Activated B cell treated with CpG ODN at 0.5 μM for 24 hours (primary cell): ENCODE results near the gene SCN8A. TPM values are rescaled to one million over a fixed set of nuclear protein-coding genes. Genes with fewer than 3 reads are reported as not detected.

Experiments
- ATAC-seq: fragments of 200-7000 bp; cut with Tn5 transposase; one replicate; pipeline ENCODE4 v1.10.0; 2021; ENCODE audit warnings: low read depth, mild to moderate bottlenecking, moderate library complexity
- CTCF ChIA-PET: fragments of 350-600 bp; sonication (Branson Sonifier 250); formaldehyde crosslinking; loops from one replicate; lab custom pipeline; 2021; ENCODE audit warnings: antibody characterized with exemption; lab: Charles Lee
- POLR2A ChIA-PET: fragments of 350-600 bp; sonication (Branson Sonifier 250); formaldehyde crosslinking; loops from one replicate; lab custom pipeline; 2021; ENCODE audit warnings: antibody characterized with exemption; lab: Charles Lee
- DNase-seq: peaks from one replicate; pipeline ENCODE4 v3.0.0; 2022
- H3K27ac Mint-ChIP-seq: one replicate; pipeline ENCODE4 v1.8.0; 2020; ENCODE audit warnings: mixed read lengths
- H3K27me3 Mint-ChIP-seq: one replicate; pipeline ENCODE4 v1.8.0; 2021; ENCODE audit warnings: mixed read lengths
- H3K36me3 Mint-ChIP-seq: one replicate; pipeline ENCODE4 v1.8.0; 2021; ENCODE audit warnings: low read depth, mixed read lengths
- H3K4me1 Mint-ChIP-seq: one replicate; pipeline ENCODE4 v1.8.0; 2021; ENCODE audit warnings: mixed read lengths
- H3K4me3 Mint-ChIP-seq: one replicate; pipeline ENCODE4 v1.8.0; 2020; ENCODE audit warnings: mild to moderate bottlenecking, mixed read lengths
- H3K9me3 Mint-ChIP-seq: one replicate; pipeline ENCODE4 v1.8.0; 2020; ENCODE audit warnings: mixed read lengths
- intact Hi-C: fragments of 100-400 bp; cut with micrococcal nuclease; formaldehyde crosslinking; loops from one replicate; pipeline ENCODE4 v1.15.1; 2024
- total RNA-seq: library from RNA; stranded (reverse); gene quantifications from 2 replicates; pipeline ENCODE4 v1.2.3, GENCODE V29; 2022
- TF ChIP-seq, protein P1 (sequence below): fragments of 200-600 bp; IDR thresholded peaks from one replicate; pipeline ENCODE4 v1.8.0; 2022; ENCODE audit warnings: antibody characterized with exemption, mild to moderate bottlenecking

Gene SCN8A
- total RNA-seq, 1 donor from 2014 or later, result 0.86 TPM

DNA sequence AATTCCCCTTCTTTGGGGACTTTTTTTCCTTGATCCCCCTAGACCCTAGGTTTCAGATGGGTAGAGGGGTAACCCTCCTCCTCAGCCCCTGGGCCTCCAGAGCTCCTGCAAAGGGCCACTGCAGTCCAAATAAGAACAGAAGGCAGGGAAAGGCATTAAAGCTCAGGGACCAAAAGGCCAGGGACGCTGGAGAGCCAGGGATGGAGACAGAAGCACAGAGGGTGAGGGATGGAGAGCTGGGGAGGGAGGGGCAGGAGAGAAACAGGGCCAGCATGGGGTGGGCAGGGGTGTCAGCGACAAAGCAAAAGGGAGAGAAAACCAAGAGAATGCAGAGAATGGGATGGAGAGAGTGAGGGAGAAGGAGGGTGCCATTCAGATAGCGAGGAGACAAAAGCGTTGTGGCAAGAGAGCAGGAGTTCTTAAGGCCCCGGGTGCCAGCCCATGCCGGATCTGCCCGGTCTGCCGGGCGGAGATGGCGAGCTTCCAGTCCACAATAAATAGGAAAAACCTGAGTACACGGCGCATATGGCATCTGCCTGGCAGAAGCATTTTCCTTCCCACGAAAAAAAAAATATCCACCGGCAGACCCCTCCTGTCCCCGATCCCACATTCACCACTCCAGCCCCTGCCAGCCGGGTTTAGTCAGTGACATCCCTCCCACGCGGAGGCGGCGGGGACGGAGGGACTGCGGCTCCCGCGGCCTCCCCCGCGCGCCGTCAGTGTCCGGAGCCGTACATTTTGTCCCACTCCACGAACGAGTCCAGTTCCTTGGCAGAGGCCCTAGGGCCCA lies 228.9 kb downstream of the SCN8A start:
- Mint-ChIP-seq H3K9me3 (no peaks in the 10 kb centered on the region), H3K4me1 (peaks cover 10% of the 10 kb centered on the region), H3K27ac (no peak overlapping the region), H3K36me3 (no peaks in the 10 kb centered on the region), H3K4me3 (peak overlapping the region; percentile 28), H3K27me3 (peaks cover 36% of the 10 kb centered on the region)
- TF ChIP-seq, protein P1, sequence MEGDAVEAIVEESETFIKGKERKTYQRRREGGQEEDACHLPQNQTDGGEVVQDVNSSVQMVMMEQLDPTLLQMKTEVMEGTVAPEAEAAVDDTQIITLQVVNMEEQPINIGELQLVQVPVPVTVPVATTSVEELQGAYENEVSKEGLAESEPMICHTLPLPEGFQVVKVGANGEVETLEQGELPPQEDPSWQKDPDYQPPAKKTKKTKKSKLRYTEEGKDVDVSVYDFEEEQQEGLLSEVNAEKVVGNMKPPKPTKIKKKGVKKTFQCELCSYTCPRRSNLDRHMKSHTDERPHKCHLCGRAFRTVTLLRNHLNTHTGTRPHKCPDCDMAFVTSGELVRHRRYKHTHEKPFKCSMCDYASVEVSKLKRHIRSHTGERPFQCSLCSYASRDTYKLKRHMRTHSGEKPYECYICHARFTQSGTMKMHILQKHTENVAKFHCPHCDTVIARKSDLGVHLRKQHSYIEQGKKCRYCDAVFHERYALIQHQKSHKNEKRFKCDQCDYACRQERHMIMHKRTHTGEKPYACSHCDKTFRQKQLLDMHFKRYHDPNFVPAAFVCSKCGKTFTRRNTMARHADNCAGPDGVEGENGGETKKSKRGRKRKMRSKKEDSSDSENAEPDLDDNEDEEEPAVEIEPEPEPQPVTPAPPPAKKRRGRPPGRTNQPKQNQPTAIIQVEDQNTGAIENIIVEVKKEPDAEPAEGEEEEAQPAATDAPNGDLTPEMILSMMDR, result no peak
- ChIA-PET CTCF (interaction anchor here (1.0 to 1.3 kb wide), 2 partner anchors 13 to 155 kb away, joined by 3 to 5 read pairs; no protein-coding TSS in a partner anchor), POLR2A (interaction anchor here (1.3 kb wide), 2 partner anchors 12 to 186 kb away, joined by 3 to 4 read pairs; partner anchors contain the start of gene TAMALIN)
- DNase-seq (no peak), ATAC-seq (no peak)
- intact Hi-C loops, result loop anchor here (2.0 to 10.0 kb wide), 3 partner anchors 161 to 297 kb away; partner anchors contain the start of gene SCN8A

DNA sequence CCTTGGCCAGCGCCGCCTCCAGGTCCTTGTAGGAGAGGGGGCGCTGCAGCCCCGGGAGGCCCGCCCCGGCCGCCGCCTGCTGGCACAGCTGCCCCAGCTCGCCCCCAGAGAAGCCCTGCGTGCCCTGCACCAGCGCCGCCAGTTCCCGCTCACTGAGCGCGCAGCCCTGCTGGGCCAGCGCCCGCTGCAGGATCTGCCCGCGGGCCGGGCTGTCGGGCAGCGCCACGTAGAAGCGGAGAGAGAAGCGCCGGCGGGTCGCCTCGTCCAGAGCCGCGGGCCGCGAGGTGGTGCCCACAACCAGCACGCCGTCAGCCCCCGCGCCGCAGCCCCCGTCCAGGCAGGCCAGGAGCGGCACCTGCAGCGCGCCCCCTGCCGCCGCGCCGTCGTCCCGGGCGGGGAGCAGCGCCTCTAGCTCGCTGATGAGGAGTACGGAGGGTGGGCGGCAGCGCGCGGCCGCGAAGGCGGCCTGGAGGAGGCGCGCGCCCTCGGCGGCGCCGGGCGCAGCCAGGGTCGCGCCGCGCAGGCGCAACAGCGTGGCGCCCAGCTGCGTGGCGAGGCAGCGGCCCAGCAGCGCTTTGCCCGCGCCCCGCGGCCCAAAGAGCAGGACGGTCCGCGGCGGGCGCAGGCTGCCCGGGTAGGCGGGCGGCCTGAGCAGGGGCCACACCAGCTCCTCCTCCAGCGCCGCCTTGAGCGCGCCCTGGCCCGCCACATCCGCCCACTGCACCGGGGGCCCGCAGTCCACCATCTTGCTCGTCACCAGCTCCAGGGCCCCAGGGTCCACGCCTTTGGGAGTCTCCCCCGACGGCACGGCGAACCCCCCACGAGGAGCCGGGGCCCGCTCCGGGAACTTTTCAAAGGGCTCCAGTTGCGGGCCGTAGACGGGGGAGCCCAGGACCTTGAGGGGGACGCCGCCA lies 229.8 kb downstream of the SCN8A start:
- ATAC-seq (peak; percentile 88), DNase-seq (peak; percentile 74)
- intact Hi-C loops, result loop anchor here (2.0 to 10.0 kb wide), 3 partner anchors 160 to 297 kb away; partner anchors contain the start of gene SCN8A
- H3K4me1 Mint-ChIP-seq, result peaks cover 6% of the 10 kb centered on the region
- H3K4me3 Mint-ChIP-seq, result peak overlapping the region; percentile 28
- ChIA-PET CTCF (interaction anchor here (1.0 to 1.3 kb wide), 2 partner anchors 12 to 154 kb away, joined by 3 to 5 read pairs; no protein-coding TSS in a partner anchor), POLR2A (interaction anchor here (0.5 to 1.3 kb wide), 5 partner anchors 10 to 738 kb away, joined by 3 to 4 read pairs (median 4); partner anchors contain the start of genes POU6F1 and TAMALIN)
- H3K27ac Mint-ChIP-seq, result no peak overlapping the region
- H3K27me3 Mint-ChIP-seq, result peaks cover 28% of the 10 kb centered on the region
- H3K36me3 Mint-ChIP-seq, result no peaks in the 10 kb centered on the region
- TF ChIP-seq, protein P1, result no peak
- H3K9me3 Mint-ChIP-seq, result no peaks in the 10 kb centered on the region

DNA sequence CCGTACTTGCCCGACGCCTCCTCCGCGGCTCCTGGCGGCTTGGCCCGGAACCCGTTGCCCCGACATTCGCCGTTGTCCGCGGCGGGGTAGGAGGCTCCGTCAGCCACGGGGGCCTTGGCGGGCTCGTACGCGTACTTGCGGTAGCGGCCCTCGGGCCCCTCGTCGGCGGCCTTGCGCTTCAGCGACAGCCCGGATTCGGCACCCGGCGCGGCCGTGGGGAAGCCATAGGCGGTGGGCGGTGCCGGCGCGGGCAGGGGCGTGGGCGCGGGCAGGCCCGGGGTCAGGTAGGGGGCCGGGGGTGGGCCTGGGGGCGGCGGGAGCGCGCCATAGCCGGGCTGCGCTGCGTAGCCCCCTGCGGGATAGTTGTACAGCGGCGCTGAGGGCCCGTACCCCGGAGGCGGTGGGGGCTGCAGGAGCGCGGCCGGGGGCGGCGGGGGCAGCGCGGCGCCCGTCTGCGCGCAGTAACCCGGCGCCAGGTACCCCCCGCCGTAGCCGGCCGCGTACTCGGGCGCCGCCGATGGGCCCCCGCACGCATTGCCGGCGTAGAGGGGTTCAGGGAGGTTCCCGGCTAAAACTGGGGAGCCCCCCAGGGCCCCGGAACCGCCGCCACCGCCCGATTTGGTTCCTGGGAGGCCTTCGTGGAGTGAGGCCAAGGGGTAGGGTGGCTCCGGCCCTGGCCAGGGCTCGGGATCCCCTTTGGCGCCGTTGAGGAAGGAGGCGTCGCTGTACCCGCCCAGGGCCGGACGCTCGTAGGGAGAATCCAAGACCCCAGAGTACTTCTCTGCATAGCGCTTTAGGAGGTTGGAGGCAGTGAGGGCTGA lies 230.6 kb downstream of the SCN8A start:
- intact Hi-C loops, result loop anchor here (2.0 to 10.0 kb wide), 3 partner anchors 159 to 296 kb away; partner anchors contain the start of gene SCN8A
- TF ChIP-seq, protein P1, result no peak
- Mint-ChIP-seq H3K4me3 (peak overlapping the region; percentile 44), H3K27ac (no peak overlapping the region), H3K9me3 (no peaks in the 10 kb centered on the region), H3K36me3 (no peaks in the 10 kb centered on the region), H3K4me1 (peaks cover 6% of the 10 kb centered on the region), H3K27me3 (peaks cover 25% of the 10 kb centered on the region)
- no peak for DNase-seq
- peak; percentile 18 for ATAC-seq
- CTCF ChIA-PET, result no interaction called here
- POLR2A ChIA-PET, result interaction anchor here (0.5 to 1.3 kb wide), 4 partner anchors 11 to 739 kb away, joined by 3 to 4 read pairs (median 4); partner anchors contain the start of genes POU6F1 and TAMALIN

DNA sequence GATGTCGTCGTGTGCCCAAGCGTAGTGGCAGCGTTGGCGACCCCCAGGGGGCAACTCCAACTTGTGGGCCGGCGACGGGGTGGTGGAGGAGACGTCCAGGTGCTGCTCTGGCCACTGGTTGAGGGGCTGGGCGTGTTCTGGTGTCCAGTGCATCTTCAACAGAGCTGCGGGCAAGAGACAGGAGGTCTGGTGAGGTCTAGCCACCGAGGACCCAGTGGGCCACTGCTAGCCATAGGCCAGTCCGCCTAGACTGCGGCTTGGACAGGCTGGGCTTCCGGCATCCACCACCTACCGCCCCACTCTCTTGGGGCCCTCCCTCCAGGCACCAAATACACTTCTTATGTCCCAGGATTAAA lies 231.2 kb downstream of the SCN8A start:
- TF ChIP-seq, protein P1, result no peak
- H3K4me3 Mint-ChIP-seq, result peak overlapping the region; percentile 44
- ATAC-seq (no peak), DNase-seq (no peak)
- ChIA-PET CTCF (no interaction called here), POLR2A (no interaction called here)
- peaks cover 20% of the 10 kb centered on the region for H3K27me3 Mint-ChIP-seq
- peaks cover 6% of the 10 kb centered on the region for H3K4me1 Mint-ChIP-seq
- H3K9me3 Mint-ChIP-seq, result no peaks in the 10 kb centered on the region
- H3K36me3 Mint-ChIP-seq, result no peaks in the 10 kb centered on the region
- no peak overlapping the region for H3K27ac Mint-ChIP-seq
- intact Hi-C loops, result loop anchor here (5.0 to 10.0 kb wide), 2 partner anchors 227 to 295 kb away; partner anchors contain the start of gene SCN8A
